Testis (tissue), 3 donors: Measurements from ENCODE around the gene PDE4B. TPM values are rescaled to one million over a fixed set of nuclear protein-coding genes. Genes with fewer than 3 reads are reported as not detected.

Experiments used
- DNase-seq: peaks from one replicate; pipeline ENCODE4 v3.0.0-alpha.2; 2019
- H3K27ac ChIP-seq, 2 donors: fragments of 200-600 bp; sonication (generic); one replicate each; pipeline ENCODE4 v1.5.1; 2019
- H3K27me3 ChIP-seq: fragments of 200-600 bp; sonication (generic); one replicate; pipeline ENCODE4 v1.5.1; 2019
- H3K36me3 ChIP-seq: fragments of 200-600 bp; sonication (generic); one replicate; pipeline ENCODE4 v1.5.1; 2017; ENCODE audit warnings: low read depth; ENCODE audit errors: missing control alignments
- H3K4me1 ChIP-seq: fragments of 200-600 bp; sonication (generic); one replicate; pipeline ENCODE4 v1.5.1; 2019
- H3K4me3 ChIP-seq, 2 donors: fragments of 200-600 bp; sonication (generic); one replicate each; pipeline ENCODE4 v1.5.1; 2017 to 2019
- H3K9me3 ChIP-seq: fragments of 200-600 bp; sonication (generic); one replicate; pipeline ENCODE4 v1.5.1; 2017
- CTCF ChIP-seq, 3 experiments: fragments of 450-650 bp in 2 of 3; fragments of 200-600 bp in 1 of 3; sonication (generic) in 1 of 3; IDR thresholded peaks; one replicate each; pipeline ENCODE4 v1.5.1; 2016 to 2019; ENCODE audit warnings: antibody characterized with exemption in 3 of 3, mild to moderate bottlenecking in 2 of 3, moderate library complexity in 1 of 3
- POLR2A ChIP-seq: fragments of 450-650 bp; IDR thresholded peaks from one replicate; pipeline ENCODE4 v1.6.1; 2017; ENCODE audit warnings: antibody characterized with exemption, mild to moderate bottlenecking, moderate library complexity
- WGBS, 2 donors: methylation state at CpG; one replicate each; pipeline ENCODE4 v1.1.5; 2018; 5-methylcytosine and 5-hydroxymethylcytosine counted together
- intact Hi-C: fragments of 100-400 bp; cut with DNase I; formaldehyde crosslinking; loops from one replicate; pipeline ENCODE4 v1.15.1; 2023; ENCODE audit warnings: low total_unique reads
- polyA plus RNA-seq: library from polyadenylated mRNA; stranded (reverse); fragments of 350-450 nt; fragmentation: Illumina TruSeq; extraction: RNeasy Lipid Tissue Mini Kit (QIAGEN cat#74804); gene quantifications from one replicate; pipeline ENCODE4 v1.2.3, GENCODE V29; 2014; ENCODE audit warnings: low read depth, low replicate concordance; ENCODE audit not compliant: insufficient read depth
- total RNA-seq, 2 donors: library from RNA; depleted of rRNA; stranded (reverse); fragments of >200 nt; gene quantifications; one replicate each; pipeline ENCODE4 v1.2.3, GENCODE V29; 2016

Gene PDE4B
- total and polyA plus RNA-seq, 3 donors from 2014 or later: 11.5 to 16.1 (median 12.4) TPM

- Histone ChIP-seq H3K4me3 (no peak overlapping the region), H3K36me3 (no peaks in the 10 kb centered on the region), H3K4me1 (no peaks in the 10 kb centered on the region), H3K9me3 (no peaks in the 10 kb centered on the region), H3K27me3 (no peaks in the 10 kb centered on the region), H3K27ac (no peak overlapping the region)
- no peak for TF ChIP-seq CTCF (IDR thresholded peaks at IDR 0.05)
- TF ChIP-seq POLR2A: no peak
- 87 to 92% methylated on average over 3 of the region's 3 CpGs for WGBS, 2 donors
- no peak for DNase-seq
- intact Hi-C loops: no loop called here
Measured at GRCh38 chr1:66250075-66250474, 457.4 kb downstream of the PDE4B start.

GRCh38 chr1:66250478-66250877, 457.8 kb downstream of the PDE4B start:
- no peaks in the 10 kb centered on the region for H3K9me3 ChIP-seq
- TF ChIP-seq POLR2A (no peak), CTCF (IDR thresholded peaks at IDR 0.05) (no peak)
- H3K27me3 ChIP-seq: no peaks in the 10 kb centered on the region
- no peaks in the 10 kb centered on the region for H3K4me1 ChIP-seq
- intact Hi-C loops: no loop called here
- WGBS, 2 donors: 60 to 72% methylated on average over 2 of the region's 2 CpGs
- no peak for DNase-seq
- no peaks in the 10 kb centered on the region for H3K36me3 ChIP-seq
- H3K4me3 ChIP-seq: no peak overlapping the region
- H3K27ac ChIP-seq: no peak overlapping the region

GRCh38 chr1:66251546-66251945, 458.9 kb downstream of the PDE4B start:
- Histone ChIP-seq H3K9me3 (no peaks in the 10 kb centered on the region), H3K4me1 (no peaks in the 10 kb centered on the region), H3K27ac (no peak overlapping the region), H3K27me3 (no peaks in the 10 kb centered on the region), H3K4me3 (no peak overlapping the region), H3K36me3 (no peaks in the 10 kb centered on the region)
- 81 to 82% methylated on average over 1 of the region's 1 CpG for WGBS, 2 donors
- intact Hi-C loops: no loop called here
- no peak for TF ChIP-seq POLR2A
- TF ChIP-seq CTCF (IDR thresholded peaks at IDR 0.05): no peak
- DNase-seq: no peak

- Histone ChIP-seq H3K9me3 (no peaks in the 10 kb centered on the region), H3K36me3 (no peaks in the 10 kb centered on the region), H3K27me3 (no peaks in the 10 kb centered on the region), H3K4me1 (no peaks in the 10 kb centered on the region), H3K27ac (no peak overlapping the region), H3K4me3 (no peak overlapping the region)
- intact Hi-C loops: no loop called here
- no peak for DNase-seq
- TF ChIP-seq POLR2A: no peak
- TF ChIP-seq CTCF (IDR thresholded peaks at IDR 0.05): peak; percentile 64 to 69 (median 67)
- WGBS, 2 donors: 9 to 23% methylated on average over 1 of the region's 1 CpG
Measured at GRCh38 chr1:66253330-66253921, 460.7 kb downstream of the PDE4B start.

GRCh38 chr1:66254785-66255184, 462.1 kb downstream of the PDE4B start:
- DNase-seq: no peak

More at GRCh38 chr1:66254785-66255184, 462.1 kb downstream of the PDE4B start:
- WGBS, 2 donors: 93 to 97% methylated on average over 1 of the region's 1 CpG
- Histone ChIP-seq H3K27me3 (no peaks in the 10 kb centered on the region), H3K27ac (no peak overlapping the region), H3K4me3 (no peak overlapping the region), H3K36me3 (no peaks in the 10 kb centered on the region), H3K4me1 (no peaks in the 10 kb centered on the region), H3K9me3 (no peaks in the 10 kb centered on the region)
- no peak for TF ChIP-seq CTCF (IDR thresholded peaks at IDR 0.05)
- no peak for TF ChIP-seq POLR2A
- intact Hi-C loops: no loop called here
